H1 (cell line): Measurements from ENCODE around the gene MVP. TPM values are rescaled to one million over a fixed set of nuclear protein-coding genes. Genes with fewer than 3 reads are reported as not detected.

Source experiments
- CTCF ChIA-PET: fragments of 300-600 bp; sonication (Branson Sonifier 250); formaldehyde crosslinking; loops from one replicate; lab custom pipeline; 2021; ENCODE audit not compliant: partially characterized antibody; lab: Charles Lee
- POLR2A ChIA-PET: fragments of 300-600 bp; sonication (Branson Sonifier 250); formaldehyde crosslinking; loops from one replicate; lab custom pipeline; 2021; ENCODE audit warnings: inconsistent platforms; ENCODE audit not compliant: partially characterized antibody; lab: Charles Lee
- DNase-seq, 2 experiments: peaks; one replicate each; pipeline versions ENCODE4 v3.0.0 to v3.0.0-alpha.2; 2010 to 2022; ENCODE audit warnings: low spot score in 2 of 2, low read depth in 1 of 2, mixed read lengths in 1 of 2
- FAIRE-seq: peaks from 2 replicates; lab custom pipeline; 2011; peaks lifted over from hg19 to GRCh38; lab: Jason Lieb, UNC
- H2AFZ ChIP-seq: 2 replicates; pipeline ENCODE4 v1.8.1; 2012; ENCODE audit warnings: low read length, inconsistent platforms
- H2AK5ac ChIP-seq: 2 replicates; pipeline ENCODE4 v1.6.1; 2013; ENCODE audit warnings: low read depth, low read length
- H2BK120ac ChIP-seq: replicated peaks from 2 replicates; pipeline ENCODE3; 2013; ENCODE audit warnings: low read depth, low read length, inconsistent platforms
- H2BK12ac ChIP-seq: 2 replicates; pipeline ENCODE4 v1.6.1; 2013; ENCODE audit warnings: low read depth, low read length
- H2BK15ac ChIP-seq: 2 replicates; pipeline ENCODE4 v1.6.1; 2013; ENCODE audit warnings: low read length
- H2BK20ac ChIP-seq: 2 replicates; pipeline ENCODE4 v1.6.1; 2013; ENCODE audit warnings: low read length
- H2BK5ac ChIP-seq: 2 replicates; pipeline ENCODE4 v1.6.1; 2013; ENCODE audit warnings: low read depth, low read length
- H3K14ac ChIP-seq: 2 replicates; pipeline ENCODE4 v1.6.1; 2013; ENCODE audit warnings: inconsistent platforms; ENCODE audit not compliant: insufficient read length
- H3K18ac ChIP-seq: 2 replicates; pipeline ENCODE4 v1.6.1; 2013; ENCODE audit warnings: low read length; ENCODE audit errors: extremely low read depth
- H3K23ac ChIP-seq: 2 replicates; pipeline ENCODE4 v1.6.1; 2013; ENCODE audit warnings: inconsistent platforms; ENCODE audit not compliant: insufficient read length
- H3K23me2 ChIP-seq: 2 replicates; pipeline ENCODE4 v1.6.1; 2013; ENCODE audit warnings: low read depth, low read length
- H3K27ac ChIP-seq: 2 replicates; pipeline ENCODE4 v1.6.1; 2011; ENCODE audit warnings: low read depth, low read length, inconsistent platforms
- H3K27me3 ChIP-seq, 4 experiments: replicated peaks in 1 of 4; 1 replicate in 1 of 4; 2 replicates in 3 of 4; pipeline versions ENCODE4 v1.6.1 to v1.8.1; 2011 to 2013; ENCODE audit warnings: low read length in 3 of 4, mild to moderate bottlenecking in 3 of 4, inconsistent platforms in 2 of 4, mixed read lengths in 2 of 4, moderate library complexity in 1 of 4; ENCODE audit not compliant: control insufficient read depth in 3 of 4, insufficient read depth in 3 of 4; ENCODE audit errors: extremely low read depth in 1 of 4
- H3K36me3 ChIP-seq, 4 experiments: 2 replicates each; pipeline versions ENCODE4 v1.6.1 to v1.8.1; 2011 to 2013; ENCODE audit warnings: mild to moderate bottlenecking in 4 of 4, low read length in 3 of 4, moderate library complexity in 2 of 4, control low read depth in 1 of 4, inconsistent platforms in 1 of 4; ENCODE audit not compliant: insufficient read depth in 4 of 4, control insufficient read depth in 2 of 4
- H3K4ac ChIP-seq: replicated peaks from 2 replicates; pipeline ENCODE3; 2013; ENCODE audit warnings: low read length, low read depth, mixed read lengths, inconsistent platforms; ENCODE audit not compliant: insufficient read length
- H3K4me1 ChIP-seq, 4 experiments: replicated peaks in 1 of 4; 1 replicate in 1 of 4; 2 replicates in 3 of 4; pipeline versions ENCODE4 v1.6.1 to v1.8.1; 2011 to 2013; ENCODE audit warnings: low read length in 3 of 4, inconsistent platforms in 2 of 4, mixed read lengths in 1 of 4; ENCODE audit not compliant: insufficient read depth in 4 of 4, control insufficient read depth in 3 of 4
- H3K4me2 ChIP-seq, 2 experiments: 2 replicates each; pipeline versions ENCODE4 v1.6.1 to v1.8.1; 2011 to 2013; ENCODE audit warnings: low read depth in 2 of 2, low read length in 2 of 2, control low read depth in 1 of 2, inconsistent platforms in 1 of 2, mild to moderate bottlenecking in 1 of 2; ENCODE audit not compliant: insufficient read depth in 1 of 2
- H3K4me3 ChIP-seq, 4 experiments: fragments of 200-600, 300-600 bp in 1 of 4; sonication (generic), shearing (Covaris generic), sonication (Bioruptor Twin) in 1 of 4; 2 replicates each; pipeline versions ENCODE4 v1.5.1 to v1.8.1; 2011 to 2016; ENCODE audit warnings: low read length in 4 of 4, low read depth in 3 of 4, control low read depth in 2 of 4, inconsistent platforms in 2 of 4, mild to moderate bottlenecking in 2 of 4, mixed read lengths in 1 of 4, moderate library complexity in 1 of 4; ENCODE audit not compliant: insufficient read depth in 2 of 4; ENCODE audit errors: extremely low read depth in 1 of 4
- H3K56ac ChIP-seq: replicated peaks from 2 replicates; pipeline ENCODE3; 2013; ENCODE audit warnings: low read depth, mild to moderate bottlenecking, mixed read lengths, low read length, inconsistent platforms; ENCODE audit not compliant: insufficient read length
- H3K79me1 ChIP-seq: 2 replicates; pipeline ENCODE4 v1.6.1; 2013; ENCODE audit warnings: low read depth, low read length, control low read depth
- H3K79me2 ChIP-seq, 2 experiments: 2 replicates each; pipeline versions ENCODE4 v1.6.1 to v1.8.1; 2012 to 2013; ENCODE audit warnings: low read length in 2 of 2, mild to moderate bottlenecking in 2 of 2, inconsistent platforms in 1 of 2; ENCODE audit not compliant: insufficient read depth in 2 of 2, control insufficient read depth in 1 of 2
- H3K9ac ChIP-seq, 4 experiments: replicated peaks in 1 of 4; 1 replicate in 1 of 4; 2 replicates in 3 of 4; pipeline versions ENCODE4 v1.6.1 to v1.8.1; 2011 to 2013; ENCODE audit warnings: low read depth in 3 of 4, low read length in 3 of 4, control low read depth in 2 of 4, mild to moderate bottlenecking in 2 of 4, moderate library complexity in 2 of 4, inconsistent platforms in 1 of 4; ENCODE audit errors: extremely low read depth in 1 of 4
- H3K9me3 ChIP-seq, 2 experiments: 2 replicates each; pipeline versions ENCODE4 v1.6.1 to v1.8.1; 2012 to 2013; ENCODE audit warnings: mild to moderate bottlenecking in 2 of 2, moderate library complexity in 2 of 2, control low read depth in 1 of 2, inconsistent platforms in 1 of 2, low read depth in 1 of 2, low read length in 1 of 2, mixed read lengths in 1 of 2; ENCODE audit not compliant: insufficient read depth in 2 of 2
- H4K20me1 ChIP-seq, 2 experiments: replicated peaks in 1 of 2; 2 replicates each; pipeline versions ENCODE3 to v1.8.1; 2011 to 2013; ENCODE audit warnings: inconsistent platforms in 2 of 2, low read length in 2 of 2, mild to moderate bottlenecking in 1 of 2; ENCODE audit not compliant: insufficient read depth in 2 of 2, control insufficient read depth in 1 of 2
- H4K5ac ChIP-seq: 2 replicates; pipeline ENCODE4 v1.6.1; 2013; ENCODE audit warnings: low read length, low read depth, mixed read lengths, inconsistent platforms; ENCODE audit not compliant: insufficient read length
- H4K8ac ChIP-seq: 2 replicates; pipeline ENCODE4 v1.8.0; 2013; ENCODE audit warnings: mild to moderate bottlenecking, moderate library complexity, low read length, inconsistent platforms; ENCODE audit not compliant: insufficient read depth; ENCODE audit errors: extremely low read depth
- H4K91ac ChIP-seq: replicated peaks from 2 replicates; pipeline ENCODE3; 2013; ENCODE audit warnings: low read length, mixed read lengths, inconsistent platforms; ENCODE audit not compliant: insufficient read length
- CEBPB ChIP-seq: IDR thresholded peaks from 2 replicates; pipeline ENCODE4 v1.6.1; 2012; ENCODE audit warnings: low read depth, low read length
- HDAC6 ChIP-seq: IDR thresholded peaks from one replicate; pipeline ENCODE4 v1.7.1; 2012; ENCODE audit warnings: low read depth, mild to moderate bottlenecking, inconsistent platforms, low read length, moderate library complexity
- KDM1A ChIP-seq: fragments of 200-600, 300-600 bp; sonication (generic); IDR thresholded peaks from 2 replicates; pipeline ENCODE4 v1.7.1; 2016; ENCODE audit warnings: mild to moderate bottlenecking, low read length, borderline replicate concordance
- RFX5 ChIP-seq: IDR thresholded peaks from 2 replicates; pipeline ENCODE4 v1.6.1; 2011; ENCODE audit warnings: low read depth, low read length, improper control_type of control experiment, borderline replicate concordance
- TEAD4 ChIP-seq: IDR thresholded peaks from 2 replicates; pipeline ENCODE4 v1.6.1; 2012; ENCODE audit warnings: low read depth, low read length, inconsistent platforms, mixed read lengths
- WGBS, 2 experiments: shearing (Covaris generic) in 1 of 2; methylation state at CpG; one replicate each; pipeline versions ENCODE4 v1.1.6 to v1.1.7; 2013 to 2015; ENCODE audit warnings: low lambda C conversion rate in 2 of 2, mixed read lengths in 2 of 2, inconsistent platforms in 1 of 2, low coverage in 1 of 2, missing lambda C conversion rate in 1 of 2; ENCODE audit not compliant: insufficient replicate concordance in 2 of 2, insufficient coverage in 1 of 2, insufficient read length in 1 of 2; ENCODE audit errors: extremely low coverage in 1 of 2, missing lambda C conversion rate in 1 of 2; 5-methylcytosine and 5-hydroxymethylcytosine counted together
- polyA plus RNA-seq, 7 experiments: library from polyadenylated mRNA; depleted of rRNA in 3 of 7; stranded (reverse) in 5 of 7; unstranded in 2 of 7; fragments of >200 nt in 5 of 7; fragments of 200-250 nt in 2 of 7; gene quantifications; 1 replicate in 5 of 7; 2 replicates in 1 of 7; 4 replicates in 1 of 7; pipeline versions ENCODE4 v1.2.1 to v1.2.3, GENCODE V29; 2011 to 2013; ENCODE audit warnings: missing spikeins in 2 of 7, mixed read lengths in 2 of 7
- total RNA-seq: library from RNA; stranded (reverse); fragmentation: NEBNext Ultra II Directional; extraction: Animal tissue kit (Norgen Biotek cat#: 25700); gene quantifications from 2 replicates; pipeline ENCODE4 v1.2.1, GENCODE V29; 2021

MVP gene
- total and polyA plus RNA-seq, 2 of the 8 experiments (the other 6 are each of a cell fraction or from before 2014, with no cell fraction given): 1.9 TPM

DNA sequence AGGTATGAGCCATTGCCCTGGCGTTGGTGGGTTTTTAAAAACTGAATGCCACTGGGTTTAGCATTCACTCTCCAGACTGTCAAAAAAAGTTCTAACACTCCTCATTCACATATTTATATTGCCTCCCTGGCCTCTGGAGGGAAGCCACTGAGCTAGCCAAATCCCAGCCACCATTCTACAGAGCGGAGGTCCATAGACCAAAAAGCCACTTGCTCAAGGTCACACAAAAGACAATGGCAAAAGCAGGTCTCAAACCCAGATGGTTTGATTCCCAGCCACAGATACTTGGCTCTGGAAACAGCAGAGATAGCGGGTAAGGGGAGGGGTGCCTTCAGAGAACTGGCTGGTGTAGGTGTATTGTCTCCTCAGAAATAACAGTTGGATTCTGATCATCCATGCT, 60.8 kb downstream of the MVP start:
- Histone ChIP-seq H3K27ac (no peak overlapping the region), H4K20me1 (peaks cover 0 to 1% of the 10 kb centered on the region in 2 experiments), H2BK12ac (no peak overlapping the region), H3K9ac (no peak overlapping the region), H3K14ac (no peak overlapping the region), H3K18ac (no peak overlapping the region), H2AK5ac (no peak overlapping the region), H3K23me2 (peaks cover 7% of the 10 kb centered on the region; the same call in 1 of the 2 replicates), H2BK15ac (no peak overlapping the region), H3K36me3 (peaks cover 0 to 9% (median 6%) of the 10 kb centered on the region in 4 experiments; a peak in 7 of 8 replicates), H2BK5ac (no peak overlapping the region), H3K23ac (no peak overlapping the region), H3K4me2 (no peak overlapping the region), H3K4ac (no peak overlapping the region), H2BK20ac (no peak overlapping the region), H2AFZ (no peak overlapping the region), H2BK120ac (no peak overlapping the region), H3K9me3 (no peaks in the 10 kb centered on the region), H3K79me1 (no peaks in the 10 kb centered on the region), H3K27me3 (no peaks in the 10 kb centered on the region), H4K8ac (no peak overlapping the region), H3K4me3 (no peak overlapping the region), H3K56ac (no peak overlapping the region), H3K4me1 (peaks cover 0 to 9% (median 5%) of the 10 kb centered on the region in 4 experiments; a peak in 5 of 7 replicates), H3K79me2 (no peaks in the 10 kb centered on the region), H4K5ac (no peak overlapping the region), H4K91ac (no peak overlapping the region)
- WGBS, 2 experiments: 91% methylated on average over 3 of the region's 3 CpGs; no CpG with 5 or more reads in 1 of the 2 experiments
- ChIA-PET CTCF (interaction anchor here (0.6 to 1.1 kb wide), 4 partner anchors 14 to 940 kb away, joined by 3 to 5 read pairs (median 4); partner anchors contain the start of gene PAGR1), POLR2A (no interaction called here)
- DNase-seq (no peak), FAIRE-seq (no peak)
- TF ChIP-seq TEAD4 (no peak), KDM1A (no peak), RFX5 (no peak), HDAC6 (no peak), CEBPB (no peak)
